NCI-H460 (cell line): ENCODE measurements around the gene MED20. TPM values are rescaled to one million over a fixed set of nuclear protein-coding genes. Genes with fewer than 3 reads are reported as not detected.
"Not testable (repeated sequence)": the region's sequence is repeated elsewhere in the genome, so short reads cannot be mapped to it uniquely, and the experiment has no call there.

Experiments used
- DNase-seq: peaks from one replicate; pipeline ENCODE4 v3.0.0-alpha.2; 2016; ENCODE audit warnings: low read depth; ENCODE audit errors: extremely low read depth
- polyA plus RNA-seq: library from polyadenylated mRNA; depleted of rRNA; stranded (reverse); fragments of >200 nt; gene quantifications from 2 replicates; pipeline ENCODE4 v1.2.3, GENCODE V29; 2014; cell fraction: nucleus; rRNA removed
- total RNA-seq: library from RNA; depleted of rRNA; stranded (reverse); fragments of >200 nt; shearing (Covaris generic); gene quantifications from 2 replicates; pipeline ENCODE4 v1.2.3, GENCODE V29; 2014; rRNA removed

MED20 gene, protein sequence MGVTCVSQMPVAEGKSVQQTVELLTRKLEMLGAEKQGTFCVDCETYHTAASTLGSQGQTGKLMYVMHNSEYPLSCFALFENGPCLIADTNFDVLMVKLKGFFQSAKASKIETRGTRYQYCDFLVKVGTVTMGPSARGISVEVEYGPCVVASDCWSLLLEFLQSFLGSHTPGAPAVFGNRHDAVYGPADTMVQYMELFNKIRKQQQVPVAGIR
- total RNA-seq, result 19.8 and 21.2 TPM in 2 replicates
- polyA plus RNA-seq, result 23.2 and 30.1 TPM in 2 replicates

DNA sequence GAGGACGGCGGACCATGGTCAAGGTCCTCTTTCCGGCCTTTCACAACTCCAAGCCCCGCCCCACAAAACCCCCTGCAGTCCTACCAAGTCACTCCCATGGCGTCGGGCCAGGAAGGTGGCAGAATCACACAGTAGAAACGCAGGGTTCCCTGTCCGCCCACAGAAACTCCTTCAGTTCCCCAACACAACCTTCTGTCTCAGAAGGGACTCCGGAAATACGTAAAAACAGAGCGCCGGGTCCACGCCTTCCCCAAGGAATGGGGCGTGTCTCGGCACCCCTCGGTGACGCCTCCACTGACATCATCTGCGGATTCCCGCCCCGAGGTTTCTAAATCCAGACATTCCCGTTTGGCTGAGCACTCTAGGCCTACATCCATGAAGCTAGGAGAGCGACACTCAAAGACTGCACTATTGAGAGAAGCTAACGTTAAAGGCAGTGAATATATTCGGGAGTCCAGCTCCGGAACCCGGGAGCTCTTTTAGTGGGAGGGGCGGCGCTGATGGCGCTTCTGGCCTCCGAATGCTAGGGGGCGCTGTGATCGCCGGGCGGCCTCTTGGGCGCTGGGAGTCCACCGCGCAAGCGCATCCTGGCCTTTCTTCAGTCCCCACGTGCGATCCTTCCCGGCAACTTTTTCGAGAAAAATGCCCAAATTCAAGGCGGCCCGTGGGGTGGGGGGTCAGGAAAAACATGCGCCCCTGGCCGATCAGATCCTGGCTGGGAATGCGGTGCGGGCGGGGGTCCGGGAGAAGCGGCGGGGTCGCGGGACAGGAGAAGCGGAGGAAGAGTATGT, at the start of gene MED20, which contains the start of gene BYSL:
TSS of gene MED20 (minus strand) at position 219 of the 791 bp plus-strand sequence. CDS start at position 98, 121 bp downstream.
TSS of gene BYSL (plus strand) at position 579 of the 791 bp plus-strand sequence. CDS start at position 643, 64 bp downstream.
- peak; percentile 94 for DNase-seq

DNA sequence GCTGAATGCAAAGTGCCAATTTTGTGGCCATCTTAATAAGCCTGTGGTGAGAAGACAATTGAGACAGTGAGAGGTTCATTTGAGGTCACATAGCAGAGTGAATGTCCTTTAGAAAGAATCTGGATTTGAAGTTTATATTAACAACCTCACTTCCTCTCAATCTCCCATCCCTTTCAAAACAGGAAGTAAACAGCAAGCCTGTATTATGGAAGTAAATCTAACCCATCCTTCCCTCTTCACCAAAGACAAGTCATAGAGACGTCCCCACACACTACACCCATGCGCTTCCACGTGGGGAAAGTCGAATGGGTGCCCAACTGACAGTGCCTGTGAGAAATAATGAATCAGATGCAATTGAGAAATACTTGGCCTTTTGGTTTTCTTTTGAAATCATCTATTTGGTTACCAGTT, 49.5 kb upstream of the MED20 start:
- DNase-seq, result no peak

GRCh38 chr6:41967312-41968287, 46.7 kb upstream of the MED20 start:
- DNase-seq, result no peak

DNA sequence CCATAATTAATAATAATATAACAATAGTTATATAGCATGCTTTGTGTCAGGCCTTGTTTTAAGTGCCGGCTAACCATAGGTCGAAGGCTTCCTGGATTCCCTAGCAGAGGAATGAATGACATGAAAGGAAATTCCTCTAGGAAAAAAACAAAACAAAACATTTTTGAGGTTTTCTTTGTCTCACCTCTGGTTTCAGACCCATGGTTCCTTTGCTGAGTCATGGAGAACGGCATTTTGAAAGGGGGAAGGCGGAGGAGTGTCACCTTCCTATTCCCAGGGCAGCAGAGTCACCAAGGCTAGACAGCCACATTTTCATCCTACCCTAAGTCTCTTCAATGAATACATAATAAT, 46.0 kb upstream of the MED20 start:
- DNase-seq, result no peak

GRCh38 chr6:41966214-41966920, 45.4 kb upstream of the MED20 start:
- no peak for DNase-seq

- DNase-seq, result no peak
Measured at GRCh38 chr6:41965429-41966213, 44.7 kb upstream of the MED20 start.

DNA sequence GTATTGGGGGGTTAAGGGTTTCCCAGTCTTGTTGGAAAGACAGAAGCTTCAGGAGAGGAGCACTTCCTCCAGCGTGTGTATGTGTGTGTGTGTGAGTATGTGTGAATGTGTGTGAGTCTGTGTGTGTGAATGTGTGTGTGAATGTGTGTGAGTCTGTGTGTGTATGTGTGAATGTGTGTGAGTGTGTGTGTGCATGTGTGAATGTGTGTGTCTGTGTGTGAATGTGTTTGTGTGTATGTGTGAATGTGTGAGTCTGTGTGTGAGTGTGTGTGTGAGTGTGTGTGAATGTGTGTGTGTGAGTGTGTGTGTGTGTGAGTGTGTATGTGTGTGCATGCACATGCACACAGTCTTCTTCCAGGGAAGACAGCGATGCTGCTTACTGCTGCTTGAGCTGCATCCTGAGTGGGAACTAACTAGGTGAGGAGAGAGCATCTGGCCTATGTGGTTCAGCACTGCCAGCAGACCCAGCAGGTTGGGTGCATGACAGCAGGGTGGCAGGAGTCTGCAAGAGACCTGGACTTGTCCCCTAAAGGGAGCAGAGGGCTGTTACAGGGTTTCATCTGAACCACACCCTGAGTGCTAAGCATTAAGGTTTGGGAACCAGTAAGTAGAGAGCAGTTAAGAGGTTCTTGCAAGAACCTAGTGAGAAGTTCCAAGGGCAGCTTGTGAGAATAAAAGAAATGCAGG, 43.4 kb upstream of the MED20 start:
- no peak for DNase-seq

DNA sequence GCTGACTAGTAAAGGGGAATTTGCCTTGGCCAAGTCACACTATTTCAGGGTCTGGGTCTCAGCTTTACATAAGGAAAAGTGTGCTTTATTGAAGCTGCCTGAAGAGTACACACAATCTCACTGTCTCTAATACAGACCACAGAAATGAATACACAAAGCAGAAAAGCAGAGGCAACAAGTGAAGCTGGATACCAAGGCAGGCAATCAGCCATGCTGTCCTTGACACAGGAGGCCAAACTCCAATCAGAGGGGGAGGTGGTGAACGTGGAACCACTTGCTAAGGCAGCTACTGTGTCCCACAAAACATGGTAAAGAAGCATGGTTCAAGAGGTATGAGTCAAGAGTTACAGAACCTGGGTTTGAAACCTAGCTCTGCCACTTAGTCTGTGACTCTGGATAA, 42.4 kb upstream of the MED20 start:
- DNase-seq, result no peak

DNA sequence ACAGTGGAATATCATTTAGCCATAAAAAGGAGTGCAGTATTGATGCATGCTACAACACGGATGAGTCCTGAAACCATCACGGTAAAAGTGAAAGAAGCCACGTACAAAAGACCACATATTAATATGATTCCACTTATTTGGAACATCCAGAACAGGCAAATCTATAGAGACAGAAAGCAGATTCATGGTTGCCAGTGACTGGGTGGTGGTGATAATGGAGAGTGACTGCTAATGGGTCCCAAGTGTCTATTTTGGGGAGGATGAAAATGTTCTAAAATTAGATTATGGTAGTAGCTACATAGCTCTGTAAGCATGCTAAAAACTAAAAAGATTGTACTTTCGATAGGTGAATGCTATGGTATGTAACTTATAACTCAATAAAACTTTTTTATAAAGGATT, 39.1 kb upstream of the MED20 start:
- DNase-seq, result no peak

DNA sequence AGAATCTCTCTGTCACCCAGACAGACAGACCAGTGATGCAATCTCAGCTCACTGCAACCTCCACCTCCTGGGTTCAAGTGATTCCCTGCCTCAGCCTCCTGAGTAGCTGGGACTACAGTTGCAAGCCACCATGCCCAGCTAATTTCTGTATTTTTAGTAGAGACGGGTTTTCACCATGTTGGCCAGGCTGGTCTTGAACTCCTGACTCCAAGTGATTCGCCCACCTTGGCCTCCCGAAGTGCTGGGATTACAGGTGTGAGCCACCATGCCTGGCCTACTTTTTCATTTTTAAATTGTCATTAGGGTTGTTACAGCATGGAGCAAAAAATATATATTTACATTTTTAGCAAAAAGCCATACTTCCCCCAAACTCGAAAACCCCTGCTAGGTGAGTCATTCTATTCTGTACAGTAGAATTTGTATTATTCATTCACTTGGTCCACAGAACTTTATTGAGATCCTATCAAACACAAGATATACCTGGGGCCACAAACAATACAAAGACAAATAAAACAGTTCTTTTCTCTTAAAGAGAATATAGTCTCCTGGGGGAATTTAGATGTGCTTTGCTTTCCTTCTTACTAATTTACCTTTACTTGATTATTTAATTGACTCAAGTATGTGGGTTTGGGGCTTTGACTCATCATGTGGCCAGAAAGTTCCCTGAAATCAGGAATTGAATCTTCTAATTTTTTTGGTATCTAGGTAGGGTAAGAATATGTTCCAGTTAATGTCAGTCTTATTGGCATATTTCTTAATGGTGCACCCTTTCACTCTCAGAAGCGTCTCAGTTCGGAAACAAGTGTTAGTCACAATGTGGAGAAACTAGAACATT, 37.3 kb upstream of the MED20 start:
- no peak for DNase-seq

GRCh38 chr6:41957117-41957516, 36.2 kb upstream of the MED20 start:
- no peak for DNase-seq

DNA sequence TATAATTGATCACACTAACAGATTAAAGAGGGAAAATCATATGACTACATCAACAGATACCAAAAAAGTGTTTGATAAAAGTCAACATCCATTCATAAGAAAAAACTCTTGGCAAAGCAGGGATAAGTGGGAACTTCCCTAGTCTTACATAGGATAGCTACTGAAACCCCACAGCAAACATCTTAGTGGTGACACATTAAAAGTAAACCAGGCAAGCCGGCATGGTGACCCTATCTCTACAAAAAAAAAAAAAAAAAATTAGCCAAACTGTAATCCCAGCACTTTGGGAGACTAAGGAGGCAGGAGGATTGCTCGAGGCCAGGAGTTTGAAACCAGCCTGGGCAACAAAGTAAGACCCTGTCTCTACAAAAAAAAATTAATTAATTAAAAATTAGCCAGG, 34.5 kb upstream of the MED20 start:
- no peak for DNase-seq

DNA sequence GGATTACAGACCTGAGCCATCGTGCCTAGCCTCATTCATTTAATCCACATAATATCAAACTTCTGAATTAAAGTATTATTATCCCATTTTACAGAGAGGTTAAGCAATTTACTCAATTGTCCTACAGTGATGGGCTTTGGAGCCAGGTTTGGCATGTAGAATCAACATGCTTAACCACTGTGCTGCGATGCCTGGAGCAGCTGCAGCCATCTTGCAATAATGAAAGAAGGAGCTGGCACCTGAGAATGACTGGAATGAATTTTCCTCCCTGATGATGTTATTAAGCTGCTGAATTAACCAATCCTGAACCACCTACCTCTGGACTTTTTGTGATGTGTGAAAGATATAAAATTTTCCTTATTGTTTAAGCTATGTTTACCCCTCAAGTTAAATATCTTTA, 33.7 kb upstream of the MED20 start:
- DNase-seq, result no peak

DNA sequence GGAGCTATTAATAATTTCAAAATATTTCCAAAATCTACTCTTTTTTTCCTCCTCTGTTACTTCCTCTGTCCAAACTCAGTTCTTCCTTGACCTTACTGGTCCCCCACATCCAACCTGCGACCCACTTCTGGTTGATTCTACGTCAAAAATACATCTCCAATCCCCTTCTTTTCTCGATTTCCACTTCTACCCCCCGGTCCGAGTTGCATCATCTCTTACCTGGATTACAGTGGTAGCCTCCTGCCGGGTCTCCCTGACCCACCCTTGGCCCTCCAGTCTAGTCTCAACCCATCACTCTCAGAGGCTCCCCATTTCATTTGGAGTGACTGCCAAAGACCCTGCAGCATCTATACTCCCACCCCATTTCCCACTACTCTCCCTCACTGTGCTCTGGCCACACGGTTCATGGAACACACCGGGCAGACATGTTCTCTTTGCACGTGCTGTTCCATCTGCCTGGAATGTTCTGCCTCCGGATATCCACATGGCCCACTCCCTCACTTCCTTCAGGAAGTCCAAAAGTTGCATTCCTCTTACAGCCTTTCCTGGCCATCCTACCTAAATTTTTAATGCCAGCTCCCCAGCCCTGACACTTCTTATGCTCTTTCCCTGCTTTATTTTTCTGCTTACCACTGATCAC, 26.8 kb upstream of the MED20 start:
- DNase-seq, result no peak

- DNase-seq, result no peak
Measured at GRCh38 chr6:41943456-41943855, 22.5 kb upstream of the MED20 start.

GRCh38 chr6:41942882-41943281, 21.9 kb upstream of the MED20 start:
- DNase-seq, result not testable (repeated sequence)

GRCh38 chr6:41942067-41942851, 21.3 kb upstream of the MED20 start:
- DNase-seq, result no peak
